Left cardiac atrium (tissue), 4 donors: ENCODE results near the gene OLIG1. TPM values are rescaled to one million over a fixed set of nuclear protein-coding genes. Genes with fewer than 3 reads are reported as not detected.

Experiments used
- ATAC-seq, 2 donors: fragments of 200-7000 bp; cut with Tn5 transposase; one replicate each; pipeline ENCODE4 v1.9.1; 2020; ENCODE audit warnings: mild to moderate bottlenecking in 2 of 2, moderate library complexity in 2 of 2
- DNase-seq: peaks from one replicate; pipeline ENCODE4 v3.0.0-alpha.2; 2020
- intact Hi-C, 2 donors: fragments of 100-400 bp; cut with DNase I; formaldehyde crosslinking; loops; one replicate each; pipeline versions ENCODE4 v1.14.1 to v1.15.1; 2022 to 2023
- total RNA-seq, 2 donors: library from RNA; stranded (reverse); fragmentation: NEBNext Ultra II Directional; extraction: Animal tissue kit (Norgen Biotek cat#: 25700); gene quantifications; one replicate each; pipeline ENCODE4 v1.2.1, GENCODE V29; 2021
- donor health status: DM: no; HTN: yes; CAD: no.
- donor health status: DM: no; HTN: yes; CAD: no; lungs with severe emphysema.
- donor health status: DM: yes; HTN: yes; CAD: no.
- donor health status: Dilated cardiomyopathy.

OLIG1 gene
- total RNA-seq, 2 donors from 2014 or later: 0.27 TPM; not detected in 1

DNA sequence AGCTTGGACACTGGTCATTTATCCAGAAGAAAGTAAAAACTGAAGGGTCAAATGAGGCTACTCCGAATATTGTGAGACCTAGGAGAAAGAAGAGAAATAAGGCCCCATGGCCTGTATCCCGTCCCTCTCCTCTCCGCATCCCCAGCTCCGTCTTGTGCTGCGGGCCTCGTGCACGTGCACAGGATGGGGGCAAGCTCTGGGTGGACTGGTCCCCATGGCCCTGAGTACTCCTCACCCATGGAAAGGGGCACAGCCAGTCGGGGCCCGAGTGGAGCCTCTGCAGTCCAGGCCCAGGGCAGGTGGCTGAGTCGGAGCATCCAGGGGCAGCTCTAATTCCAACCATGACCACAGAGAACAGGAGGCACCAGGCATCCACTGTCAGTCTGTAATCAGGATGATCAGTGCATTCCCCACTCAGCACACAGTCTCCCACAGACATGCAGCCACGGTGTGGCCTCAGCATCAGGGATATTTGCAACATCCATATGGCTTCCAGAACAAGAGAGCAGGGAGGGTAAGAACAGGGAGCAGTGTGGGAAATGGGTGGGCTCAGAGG lies 12.5 kb upstream of the OLIG1 start:
- ATAC-seq (no peak), DNase-seq (no peak)
- intact Hi-C loops: no loop called here

GRCh38 chr21:33058527-33058926 lies 11.4 kb upstream of the OLIG1 start:
- ATAC-seq (peak; percentile 71 to 84), DNase-seq (peak; percentile 63)
- intact Hi-C loops: no loop called here

DNA sequence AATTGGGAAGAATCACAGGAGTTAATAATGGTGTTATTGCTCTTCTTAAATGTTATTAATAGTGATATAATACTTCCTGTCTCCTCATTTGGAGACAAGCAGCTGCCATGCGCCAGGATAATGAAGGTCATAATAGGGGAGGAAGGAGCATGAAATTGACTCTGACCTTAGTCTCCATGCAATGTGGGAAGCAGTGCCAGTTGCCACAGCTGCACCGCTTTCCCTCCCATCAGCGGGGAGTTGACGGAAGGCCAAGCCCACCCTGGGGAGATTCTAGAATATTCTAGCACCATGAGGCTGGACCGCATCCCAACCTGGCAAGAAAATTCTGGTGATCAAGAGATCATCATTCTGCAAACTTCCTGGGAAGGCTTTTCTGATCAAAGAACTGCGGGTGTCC lies 11.0 kb upstream of the OLIG1 start:
- DNase-seq (no peak), ATAC-seq (no peak)
- intact Hi-C loops: no loop called here

DNA sequence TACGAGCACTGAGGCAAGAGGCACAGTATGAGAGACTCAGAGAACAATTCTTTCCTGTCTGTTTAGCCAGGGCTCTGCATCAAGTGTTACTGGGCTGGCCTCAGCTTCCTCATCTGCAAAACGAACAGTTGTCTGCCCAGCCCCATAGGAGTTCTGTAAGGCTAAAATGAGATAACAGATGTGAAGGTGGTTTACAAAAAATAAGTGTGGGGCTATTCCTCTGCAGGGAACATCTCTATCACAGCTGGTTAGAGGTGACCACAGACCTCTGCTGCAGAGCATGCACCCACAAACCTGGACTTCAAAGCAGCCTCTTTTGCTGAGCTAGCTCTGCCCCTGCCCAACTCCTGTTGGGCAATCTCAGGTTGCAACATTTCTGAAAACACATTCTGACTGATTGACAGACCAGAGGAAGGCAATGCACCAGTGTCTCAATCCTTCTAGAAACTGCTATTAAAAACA lies 10.5 kb upstream of the OLIG1 start:
- ATAC-seq: peak; percentile 75 to 84
- intact Hi-C loops: no loop called here

DNA sequence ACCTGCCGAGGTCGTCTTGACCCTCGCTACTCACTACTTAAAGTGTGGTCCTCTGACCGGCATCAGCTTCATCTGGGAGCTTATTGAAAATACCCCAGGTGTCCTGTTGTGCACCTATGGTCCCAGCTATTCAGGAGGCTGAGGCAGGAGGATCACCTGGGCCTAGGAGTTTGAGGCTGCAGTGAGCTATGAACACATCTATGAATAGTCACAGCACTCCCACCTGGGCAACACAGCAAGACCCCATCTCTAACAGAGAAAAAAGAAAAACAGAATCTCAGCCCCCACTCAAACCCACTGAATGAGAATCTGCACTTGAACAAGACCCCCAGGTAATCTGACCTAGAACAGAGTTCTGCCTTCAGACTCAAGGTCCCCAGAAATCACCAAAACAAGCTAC lies 8.7 kb upstream of the OLIG1 start:
- DNase-seq (no peak), ATAC-seq (no peak)
- intact Hi-C loops: no loop called here

More for the DNA sequence above, 10.5 kb upstream of the OLIG1 start:
- no peak for DNase-seq

DNA sequence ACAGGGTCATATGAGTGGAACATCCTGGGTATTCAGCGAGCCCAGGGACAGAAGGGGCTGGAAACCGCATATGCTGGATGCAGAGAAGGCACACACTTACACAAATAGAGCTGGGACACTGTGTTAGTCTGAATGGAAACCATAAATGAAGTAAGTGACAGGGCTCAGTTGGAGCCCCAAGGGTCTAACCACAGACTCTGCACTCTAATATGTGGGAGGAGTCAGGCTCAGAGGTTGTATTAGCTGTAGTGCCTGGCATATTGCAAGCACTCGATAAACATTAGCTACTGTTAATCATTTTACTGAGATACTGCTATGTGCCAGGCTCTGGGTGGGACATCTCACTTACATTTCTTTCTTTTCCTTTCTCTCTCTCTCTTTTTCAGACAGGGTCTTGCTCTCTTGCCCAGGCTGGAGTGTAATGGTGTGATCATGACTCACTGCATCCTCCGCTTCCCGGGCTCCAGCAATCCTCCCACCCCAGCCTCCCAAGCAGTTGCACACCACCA lies 6.5 kb upstream of the OLIG1 start:
- no peak for DNase-seq
- intact Hi-C loops: no loop called here
- ATAC-seq: no peak

- intact Hi-C loops: no loop called here
- no peak for ATAC-seq
- no peak for DNase-seq
Observed at GRCh38 chr21:33063907-33064622, 5.9 kb upstream of the OLIG1 start.

- intact Hi-C loops: loop anchor here in 1 of 2 donors (5.0 kb wide), 1 partner anchor 38 kb away; the partner anchor contains the start of gene OLIG2
- ATAC-seq (no peak), DNase-seq (no peak)
Observed at GRCh38 chr21:33064623-33065390, 5.1 kb upstream of the OLIG1 start.

DNA sequence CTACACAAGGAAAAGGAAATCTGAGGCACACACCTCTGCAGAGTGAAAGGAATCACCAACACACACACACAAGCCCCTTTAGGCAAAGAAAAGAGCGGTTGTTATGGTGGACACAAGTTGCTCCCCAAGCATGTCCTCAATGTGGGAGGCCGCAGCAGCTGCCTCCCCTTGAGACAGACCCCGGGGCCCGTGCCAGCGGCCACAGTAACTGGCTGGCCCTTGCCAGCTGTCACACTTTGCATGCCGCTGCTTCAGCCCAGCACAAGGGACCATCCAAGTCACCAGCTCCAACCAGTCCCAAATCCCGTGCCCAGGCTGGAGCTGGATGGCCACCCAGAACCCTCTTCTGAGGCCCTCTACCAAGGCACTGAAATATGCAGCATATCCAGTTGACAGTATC lies 2.9 kb upstream of the OLIG1 start:
- intact Hi-C loops: loop anchor here in 1 of 2 donors (5.0 kb wide), 1 partner anchor 40 kb away; the partner anchor contains the start of gene OLIG2
- no peak for ATAC-seq
- DNase-seq: no peak

- DNase-seq (no peak), ATAC-seq (no peak)
- intact Hi-C loops: loop anchor here in 1 of 2 donors (5.0 kb wide), 1 partner anchor 40 kb away; the partner anchor contains the start of gene OLIG2
Observed at GRCh38 chr21:33067457-33067856, 2.5 kb upstream of the OLIG1 start.

DNA sequence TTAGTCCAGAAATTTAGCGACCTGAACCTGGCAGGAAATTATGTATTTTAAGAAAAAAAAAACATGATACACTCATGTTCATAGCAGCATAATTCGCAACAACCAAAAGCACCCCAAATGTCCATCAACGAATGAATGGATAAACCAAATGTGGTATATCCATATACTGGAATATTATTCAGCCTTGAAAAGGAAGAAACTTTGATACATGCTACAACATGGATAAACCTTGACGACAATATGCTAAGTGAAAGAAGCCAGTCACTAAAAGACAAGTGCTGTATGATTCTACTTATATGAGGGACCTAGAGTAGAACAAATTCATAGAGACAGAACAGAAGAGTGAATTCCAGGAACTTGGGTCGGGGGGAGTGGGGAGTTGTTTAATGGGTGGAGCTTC lies 698 bp upstream of the OLIG1 start:
- DNase-seq (no peak), ATAC-seq (no peak)
- intact Hi-C loops: loop anchor here in 1 of 2 donors (5.0 kb wide), 1 partner anchor 42 kb away; the partner anchor contains the start of gene OLIG2

GRCh38 chr21:33069645-33069993 lies 322 bp upstream of the OLIG1 start:
- intact Hi-C loops: loop anchor here in 1 of 2 donors (5.0 kb wide), 1 partner anchor 42 kb away; the partner anchor contains the start of gene OLIG2
- no peak for ATAC-seq
- no peak for DNase-seq

DNA sequence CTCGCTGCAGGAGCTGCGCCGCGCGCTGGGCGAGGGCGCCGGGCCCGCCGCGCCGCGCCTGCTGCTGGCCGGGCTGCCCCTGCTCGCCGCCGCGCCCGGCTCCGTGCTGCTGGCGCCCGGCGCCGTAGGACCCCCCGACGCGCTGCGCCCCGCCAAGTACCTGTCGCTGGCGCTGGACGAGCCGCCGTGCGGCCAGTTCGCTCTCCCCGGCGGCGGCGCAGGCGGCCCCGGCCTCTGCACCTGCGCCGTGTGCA lies 730 bp downstream of the OLIG1 start:
- intact Hi-C loops: no loop called here
- DNase-seq: no peak

GRCh38 chr21:33070998-33071769 lies 1.2 kb downstream of the OLIG1 start:
- DNase-seq (no peak), ATAC-seq (no peak)
- intact Hi-C loops: no loop called here

More for the DNA sequence above, 730 bp downstream of the OLIG1 start:
- ATAC-seq: no peak

DNA sequence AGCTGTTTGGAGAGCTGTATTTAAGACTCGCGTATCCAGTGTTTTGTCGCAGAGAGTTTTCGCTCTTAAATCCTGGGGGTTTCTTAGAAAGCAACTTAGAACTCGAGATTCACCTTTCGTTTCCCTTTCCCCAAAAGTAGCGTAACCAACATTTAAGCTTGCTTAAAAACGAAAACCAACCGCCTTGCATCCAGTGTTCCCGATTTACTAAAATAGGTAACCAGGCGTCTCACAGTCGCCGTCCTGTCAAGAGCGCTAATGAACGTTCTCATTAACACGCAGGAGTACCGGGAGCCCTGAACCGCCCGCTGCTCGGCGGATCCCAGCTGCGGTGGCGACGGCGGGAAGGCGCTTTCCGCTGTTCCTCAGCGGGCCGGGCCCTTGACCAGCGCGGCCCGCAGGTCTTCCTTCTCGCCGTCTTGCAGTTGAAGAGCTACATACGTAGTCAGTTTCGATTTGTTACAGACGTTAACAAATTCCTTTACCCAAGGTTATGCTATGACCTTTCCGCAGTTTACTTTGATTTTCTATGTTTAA lies 1.9 kb downstream of the OLIG1 start:
- no peak for DNase-seq
- ATAC-seq: peak in 1 of 2 donors; percentile 23
- intact Hi-C loops: no loop called here

DNA sequence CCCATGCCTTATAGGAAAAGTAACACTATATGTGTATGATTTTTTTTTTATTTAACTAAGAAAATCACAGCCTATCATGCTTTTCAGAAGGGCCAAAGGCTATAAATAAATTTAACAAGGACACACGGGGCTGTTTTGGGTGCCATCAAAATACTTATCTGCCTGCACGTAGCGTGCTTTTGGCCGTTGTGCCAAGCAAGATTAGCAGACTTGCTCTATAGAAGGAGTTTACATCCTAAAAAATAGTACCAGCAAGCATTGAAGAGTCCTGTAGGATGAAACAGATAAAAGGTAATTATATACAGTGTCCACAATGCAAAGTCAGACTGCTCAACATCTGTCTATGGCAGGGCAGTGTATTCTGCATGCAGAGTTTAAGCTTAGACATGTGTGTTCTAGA lies 3.7 kb downstream of the OLIG1 start:
- ATAC-seq (no peak), DNase-seq (no peak)
- intact Hi-C loops: no loop called here

DNA sequence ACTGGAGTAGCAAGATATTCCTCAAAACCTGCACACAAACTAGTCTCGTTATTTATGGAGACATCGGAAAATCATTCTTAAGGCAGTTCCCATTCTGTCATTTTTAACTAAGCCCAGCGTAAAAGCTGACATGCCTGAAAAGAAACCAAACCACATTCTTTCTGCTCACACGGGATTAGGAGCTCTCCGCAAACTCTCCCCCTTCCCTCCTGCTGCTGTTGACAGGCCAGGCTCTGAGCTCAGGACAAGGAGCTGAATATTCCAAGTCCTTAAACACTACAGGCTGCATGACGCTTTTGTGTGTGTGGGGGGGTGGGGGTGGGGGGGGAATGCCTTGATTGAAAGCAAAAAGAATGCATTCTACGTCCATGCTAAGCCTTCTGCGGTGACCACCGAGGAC lies 5.2 kb downstream of the OLIG1 start:
- no peak for ATAC-seq
- no peak for DNase-seq
- intact Hi-C loops: no loop called here

- ATAC-seq (no peak), DNase-seq (no peak)
- intact Hi-C loops: no loop called here
Observed at GRCh38 chr21:33075596-33076195, 5.8 kb downstream of the OLIG1 start.
